K562 (cell line): ENCODE measurements around the gene DRD3. TPM values are rescaled to one million over a fixed set of nuclear protein-coding genes. Genes with fewer than 3 reads are reported as not detected.

Experiments
- ATAC-seq: fragments of 200-7000 bp; cut with Tn5 transposase; 3 replicates; pipeline ENCODE4 v1.9.1; 2020; ENCODE audit warnings: moderate library complexity
- BruUV-seq: library from RNA; stranded (reverse); fragments of 400-500 nt; replicated peaks from 2 replicates; lab custom pipeline; 2021; lab: Mats Ljungman, UMichigan
- CTCF ChIA-PET: fragments of 300-600 bp; formaldehyde crosslinking; extraction: SDS; loops from one replicate; lab custom pipeline; 2021; ENCODE audit warnings: low intra/inter-chr PET ratio; lab: Yijun Ruan, JAX
- POLR2A ChIA-PET: fragments of 300-600, 350-650 bp; sonication (Branson Sonifier 250); formaldehyde crosslinking; extraction: SDS; loops from one replicate; lab custom pipeline; 2021; ENCODE audit warnings: antibody characterized with exemption, inconsistent platforms; lab: Yijun Ruan, JAX
- DNase-seq, 4 experiments: peaks; one replicate each; pipeline versions ENCODE4 v3.0.0 to v3.0.0-alpha.2; 2011 to 2018; ENCODE audit warnings: low spot score in 3 of 4, mixed read lengths in 3 of 4; ENCODE audit errors: extremely low read depth in 1 of 4
- FAIRE-seq: peaks from 2 replicates; lab custom pipeline; 2011; peaks lifted over from hg19 to GRCh38; lab: Jason Lieb, UNC
- H2AFZ ChIP-seq: 2 replicates; pipeline ENCODE4 v1.6.0; 2011; ENCODE audit warnings: low read depth, low read length, control low read depth, inconsistent platforms
- H3K27ac ChIP-seq: fragments of 200-600 bp; 3 replicates; pipeline ENCODE4 v1.8.0; 2011; ENCODE audit warnings: low read depth, mild to moderate bottlenecking, control low read depth, inconsistent platforms, low read length, moderate library complexity, mixed read lengths; ENCODE audit errors: extremely low read depth
- H3K27me3 ChIP-seq, 2 experiments: fragments of 300-600 bp in 1 of 2; 2 replicates in 1 of 2; 3 replicates in 1 of 2; pipeline versions ENCODE4 v1.6.0 to v1.8.0; 2011; ENCODE audit warnings: inconsistent platforms in 2 of 2, low read length in 2 of 2, mild to moderate bottlenecking in 1 of 2, mixed read lengths in 1 of 2, moderate library complexity in 1 of 2; ENCODE audit not compliant: control insufficient read depth in 2 of 2, insufficient read depth in 2 of 2
- H3K36me3 ChIP-seq: fragments of 300-600 bp; 3 replicates; pipeline ENCODE4 v1.8.0; 2011; ENCODE audit warnings: mild to moderate bottlenecking, low read length, inconsistent platforms; ENCODE audit not compliant: control insufficient read depth, insufficient read depth
- H3K4me1 ChIP-seq, 2 experiments: fragments of 200-600 bp in 1 of 2; replicated peaks in 1 of 2; 2 replicates in 1 of 2; 3 replicates in 1 of 2; pipeline versions ENCODE4 v1.5.1 to v1.8.0; 2011; ENCODE audit warnings: inconsistent platforms in 2 of 2, low read length in 2 of 2, mild to moderate bottlenecking in 1 of 2, mixed read lengths in 1 of 2, moderate library complexity in 1 of 2; ENCODE audit not compliant: control insufficient read depth in 2 of 2, insufficient read depth in 2 of 2
- H3K4me2 ChIP-seq: 2 replicates; pipeline ENCODE4 v1.6.1; 2011; ENCODE audit warnings: low read length, control low read depth, inconsistent platforms, mixed read lengths; ENCODE audit not compliant: insufficient read depth
- H3K4me3 ChIP-seq: fragments of 200-600 bp; sonication (generic), shearing (Covaris generic); 2 replicates; pipeline ENCODE4 v1.5.1; 2016; ENCODE audit warnings: control low read depth, inconsistent platforms
- H3K79me2 ChIP-seq: fragments of 200-600 bp; 3 replicates; pipeline ENCODE4 v1.8.0; 2011; ENCODE audit warnings: low read length, inconsistent platforms; ENCODE audit not compliant: control insufficient read depth, insufficient read depth
- H3K9ac ChIP-seq, 2 experiments: 2 replicates each; pipeline versions ENCODE4 v1.6.0 to v1.6.1; 2011; ENCODE audit warnings: low read depth in 2 of 2, low read length in 2 of 2, control low read depth in 1 of 2, inconsistent platforms in 1 of 2, mild to moderate bottlenecking in 1 of 2, mixed read lengths in 1 of 2; ENCODE audit not compliant: insufficient read depth in 1 of 2
- H3K9me1 ChIP-seq: one replicate; pipeline ENCODE4 v1.6.0; 2011; ENCODE audit warnings: inconsistent platforms, mild to moderate bottlenecking, low read length, moderate library complexity; ENCODE audit not compliant: control insufficient read depth, insufficient read depth
- H3K9me3 ChIP-seq: replicated peaks from 2 replicates; pipeline ENCODE4 v1.5.1; 2011; ENCODE audit warnings: low read depth, low read length, inconsistent platforms; ENCODE audit not compliant: control insufficient read depth, insufficient read depth
- H4K20me1 ChIP-seq: replicated peaks from 2 replicates; pipeline ENCODE4 v1.6.1; 2011; ENCODE audit warnings: low read length, inconsistent platforms, mixed read lengths; ENCODE audit not compliant: control insufficient read depth, insufficient read depth
- EZH2 ChIP-seq: IDR thresholded peaks from 2 replicates; pipeline ENCODE4 v1.6.1; 2012; ENCODE audit warnings: low read depth, mild to moderate bottlenecking, inconsistent platforms, low read length, borderline replicate concordance
- PURB ChIP-seq: sonication (generic); formaldehyde crosslinking; IDR thresholded peaks from 2 replicates; pipeline ENCODE4 v1.9.0; 2021; ENCODE audit warnings: low read depth, mild to moderate bottlenecking, missing genetic modification reagents
- SIN3B ChIP-seq: fragments of 450-650 bp; IDR thresholded peaks from 2 replicates; pipeline ENCODE4 v1.6.1; 2017; ENCODE audit warnings: low read depth, mild to moderate bottlenecking, moderate library complexity
- STAG1 ChIP-seq: sonication (generic); formaldehyde crosslinking; IDR thresholded peaks from 2 replicates; pipeline ENCODE4 v1.5.0; 2020; ENCODE audit warnings: missing genetic modification reagents, borderline replicate concordance
- TAF15 ChIP-seq: fragments of 200-400 bp; formaldehyde crosslinking; IDR thresholded peaks from 2 replicates; pipeline ENCODE4 v1.6.1; 2017; ENCODE audit warnings: mild to moderate bottlenecking, low read depth, low read length, moderate library complexity
- ZNF121 ChIP-seq: sonication (generic); formaldehyde crosslinking; conservative IDR thresholded peaks from 2 replicates; pipeline ENCODE4 v1.8.0; 2022; ENCODE audit warnings: missing genetic modification reagents
- ZNF23 ChIP-seq: fragments of 250-450 bp; sonication (Bioruptor Pico); IDR thresholded peaks from 2 replicates; pipeline ENCODE4 v1.4.0; 2020; ENCODE audit warnings: mild to moderate bottlenecking
- WGBS: fragments of 100-300 bp; shearing (Covaris generic); methylation state at CpG from one replicate; pipeline ENCODE4 v1.1.6; 2016; ENCODE audit warnings: low coverage, mixed read lengths; ENCODE audit not compliant: insufficient coverage; ENCODE audit errors: missing lambda C conversion rate; 5-methylcytosine and 5-hydroxymethylcytosine counted together
- in situ Hi-C: fragments of 300-500 bp; cut with MboI; formaldehyde crosslinking; loops from 4 replicates; pipeline ENCODE4 v1.15.0; 2018; ENCODE audit warnings: inconsistent platforms, mixed read lengths
- intact Hi-C: fragments of 100-400 bp; cut with micrococcal nuclease; formaldehyde crosslinking; loops from 2 replicates; pipeline ENCODE4 v1.14.2; 2022
- polyA plus RNA-seq, 8 experiments: library from polyadenylated mRNA; depleted of rRNA in 4 of 8; stranded (reverse) in 5 of 8; unstranded in 3 of 8; fragments of >200 nt; fragmentation: Nextera tagmentation in 2 of 8; fragmentation: Illumina TruSeq in 1 of 8; extraction: Ambion mirVana in 2 of 8; extraction: Trizol in 1 of 8; gene quantifications; 2 replicates each; pipeline versions ENCODE4 v1.2.1 to v1.2.3, GENCODE V29; 2011 to 2014; ENCODE audit warnings: inconsistent platforms in 1 of 8, missing spikeins in 1 of 8
- total RNA-seq, 7 experiments: library from RNA; depleted of rRNA in 6 of 7; stranded (reverse); fragments of >200 nt in 6 of 7; fragmentation: Illumina TruSeq in 2 of 7; extraction: Trizol in 2 of 7; gene quantifications; 2 replicates each; pipeline versions ENCODE4 v1.2.1 to v1.2.3, GENCODE V29; 2011 to 2021; ENCODE audit warnings: low replicate concordance in 1 of 7

DRD3 gene
- total and polyA plus RNA-seq, 9 of the 15 experiments (the other 6 are each of a cell fraction or from before 2014, with no cell fraction given) = not detected

GRCh38 chr3:114143817-114144216 lies 35.0 kb downstream of the DRD3 start (continued):
- TF ChIP-seq SIN3B = no peak
- TF ChIP-seq PURB (CRISPR knock-in tag) = no peak
- TF ChIP-seq ZNF121 = no peak
- TF ChIP-seq, all 486 proteins: peak for 0

GRCh38 chr3:114139836-114140235 lies 39.0 kb downstream of the DRD3 start:
- intact Hi-C loops = no loop called here
- WGBS = 0% methylated on average over 3 of the region's 3 CpGs
- no TSS peak for BruUV-seq
- H3K9me1 ChIP-seq = no peaks in the 10 kb centered on the region
- H2AFZ ChIP-seq = no peak overlapping the region
- in situ Hi-C loops = no loop called here
- H3K4me2 ChIP-seq = no peak overlapping the region
- H4K20me1 ChIP-seq = no peaks in the 10 kb centered on the region
- FAIRE-seq (no peak), ATAC-seq (no peak), DNase-seq (no peak)
- no peak overlapping the region for H3K9ac ChIP-seq
- H3K36me3 ChIP-seq = no peaks in the 10 kb centered on the region
- H3K79me2 ChIP-seq = no peaks in the 10 kb centered on the region
- no peaks in the 10 kb centered on the region for H3K4me1 ChIP-seq
- ChIA-PET CTCF (no interaction called here), POLR2A (no interaction called here)
- no peaks in the 10 kb centered on the region for H3K27me3 ChIP-seq
- no peaks in the 10 kb centered on the region for H3K9me3 ChIP-seq
- no peak overlapping the region for H3K4me3 ChIP-seq
- TF ChIP-seq TAF15 (no peak), STAG1 (CRISPR knock-in tag) (no peak), ZNF23 (CRISPR knock-in tag) (no peak), EZH2 (no peak)
- no peak overlapping the region for H3K27ac ChIP-seq
